ENCODE data around the gene CCIN.
"Not testable (repeated sequence)": the region's sequence is repeated elsewhere in the genome, so short reads cannot be mapped to it uniquely, and the experiment has no call there.

CCIN gene

DNA sequence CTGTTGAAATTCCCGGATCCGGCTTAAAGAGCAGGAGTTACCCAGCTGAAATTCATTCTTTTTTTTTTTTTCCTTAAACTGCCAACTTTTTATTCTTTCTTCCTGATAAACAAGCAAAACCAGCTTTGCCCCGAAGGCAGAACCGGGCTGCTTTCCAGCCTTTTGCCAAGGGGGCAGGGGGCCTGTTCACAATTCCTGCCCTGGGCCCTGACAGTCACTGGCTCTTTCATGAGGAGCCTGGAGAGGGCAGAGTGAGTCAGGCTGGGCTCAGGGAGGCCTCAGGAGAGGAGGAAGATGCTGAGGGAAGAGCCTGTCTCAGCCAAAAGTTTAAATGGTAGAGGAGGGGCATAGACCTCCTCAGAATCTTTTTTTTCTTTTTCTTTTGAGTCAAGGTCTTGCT, 27.9 kb upstream of the CCIN start:
- no peak for DNase-seq (ENCODE audit: low read depth)

GRCh38 chr9:36141761-36142160, 27.4 kb upstream of the CCIN start:
- DNase-seq (ENCODE audit: low read depth): no peak

DNA sequence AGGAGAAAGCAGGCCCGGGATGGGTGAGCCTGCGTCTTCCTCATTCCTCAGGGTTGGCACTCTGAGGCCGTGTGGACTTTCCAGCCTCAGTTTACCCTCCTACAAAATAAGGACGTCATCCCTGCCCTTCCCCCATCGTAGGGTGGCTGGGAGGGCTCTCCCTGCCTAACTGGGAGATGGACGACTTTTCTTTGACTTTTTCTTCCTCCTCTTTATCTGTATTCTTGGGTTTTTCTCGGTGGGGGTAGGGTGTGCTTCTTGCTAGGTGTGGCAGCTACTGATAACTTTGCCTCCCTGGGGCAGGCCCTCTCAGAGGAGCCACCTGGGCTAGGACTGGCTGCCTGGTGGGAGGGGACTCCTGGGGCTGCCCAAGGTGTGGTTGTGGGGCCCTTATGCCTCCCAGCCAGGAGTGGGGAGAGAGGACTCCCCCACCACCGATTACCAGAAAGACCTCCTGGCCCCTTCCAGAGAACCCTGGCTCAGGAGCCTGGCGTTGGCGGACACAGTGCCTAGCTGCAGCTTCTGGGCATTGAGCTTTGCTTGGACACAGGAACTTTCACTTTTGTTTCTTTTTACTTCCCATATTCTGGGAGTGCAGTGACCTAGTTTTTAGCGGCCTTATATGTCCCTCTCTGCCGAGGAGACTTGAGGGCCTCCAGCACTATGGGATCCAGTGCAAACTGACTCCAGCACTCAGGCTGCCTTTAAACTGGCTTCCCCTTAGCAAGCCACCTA, 26.5 kb upstream of the CCIN start:
- DNase-seq (ENCODE audit: low read depth): no peak

- peak; percentile 76 for DNase-seq (ENCODE audit: low read depth)
Measured at GRCh38 chr9:36143245-36143641, 25.9 kb upstream of the CCIN start.

DNA sequence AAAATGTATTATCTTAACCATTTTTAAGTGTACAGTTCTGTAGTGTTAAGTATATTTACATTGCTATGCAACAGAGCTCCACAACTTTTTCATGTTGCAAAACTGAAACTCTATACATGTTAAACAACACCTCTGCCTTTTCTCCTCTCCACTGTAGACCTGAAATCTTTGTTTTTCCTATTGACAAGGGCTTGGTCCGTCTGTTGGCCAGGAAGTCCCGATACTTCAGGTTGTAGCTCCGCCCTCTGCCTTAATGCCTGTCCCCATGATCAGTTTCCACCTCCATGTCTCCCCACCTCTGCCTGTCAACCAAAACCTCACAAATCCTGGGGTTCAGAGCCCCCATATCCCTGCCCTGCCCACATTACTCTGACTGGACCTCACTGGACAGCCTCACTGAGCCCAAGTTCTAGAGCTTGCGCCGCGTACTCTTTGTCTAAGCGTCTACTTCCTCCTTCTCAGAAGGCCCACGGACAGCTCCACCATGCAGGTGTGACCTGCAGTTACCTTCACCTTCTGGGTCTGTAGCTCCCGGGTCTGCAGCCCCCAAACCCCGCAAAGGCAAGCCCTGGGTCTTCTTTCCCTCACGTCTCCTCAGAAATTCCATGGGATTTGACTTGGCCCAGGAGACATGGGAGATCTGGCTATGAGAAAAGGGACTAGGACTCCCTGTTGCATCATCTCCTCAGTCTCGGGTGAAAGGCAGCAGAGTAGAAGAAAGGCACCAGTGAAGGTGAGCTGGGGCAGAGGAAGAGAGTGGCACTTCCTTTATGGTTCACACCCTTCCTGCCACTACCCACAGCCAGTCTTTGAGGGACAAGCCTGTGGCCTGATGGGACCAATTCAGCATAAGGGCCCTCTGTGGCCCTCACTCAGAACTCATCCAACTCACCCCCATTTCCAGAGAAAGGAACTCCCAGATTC, 24.6 kb upstream of the CCIN start:
- DNase-seq (ENCODE audit: low read depth): peak; percentile 59

DNA sequence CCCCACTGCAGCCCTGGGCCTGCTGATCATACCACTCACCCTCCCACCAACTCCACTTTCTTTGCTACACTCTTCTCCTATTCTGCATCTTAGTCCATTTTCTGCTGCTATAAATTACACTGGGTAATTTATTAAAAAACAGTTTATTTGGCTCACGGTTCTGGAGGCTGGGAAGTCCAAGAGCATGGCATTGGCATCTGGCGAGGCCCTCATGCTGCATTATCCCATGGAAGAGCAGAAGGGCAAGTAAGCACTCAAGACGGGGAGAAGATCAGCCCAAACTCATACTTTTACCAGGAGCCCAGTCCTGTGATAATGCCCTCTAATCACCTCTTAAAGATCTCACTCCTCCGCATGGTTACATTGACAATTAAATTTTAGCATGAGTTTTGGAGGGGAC, 23.2 kb upstream of the CCIN start:
- DNase-seq (ENCODE audit: low read depth): no peak

GRCh38 chr9:36146651-36147050, 22.5 kb upstream of the CCIN start:
- no peak for DNase-seq (ENCODE audit: low read depth)

GRCh38 chr9:36147441-36148175, 21.6 kb upstream of the CCIN start:
- DNase-seq (ENCODE audit: low read depth): no peak

- no peak for DNase-seq (ENCODE audit: low read depth)
Measured at GRCh38 chr9:36148311-36149051, 20.7 kb upstream of the CCIN start.

- DNase-seq (ENCODE audit: low read depth): no peak
Measured at GRCh38 chr9:36149197-36149596, 20.0 kb upstream of the CCIN start.

- no peak for DNase-seq (ENCODE audit: low read depth)
Measured at GRCh38 chr9:36150574-36151315, 18.4 kb upstream of the CCIN start.

DNA sequence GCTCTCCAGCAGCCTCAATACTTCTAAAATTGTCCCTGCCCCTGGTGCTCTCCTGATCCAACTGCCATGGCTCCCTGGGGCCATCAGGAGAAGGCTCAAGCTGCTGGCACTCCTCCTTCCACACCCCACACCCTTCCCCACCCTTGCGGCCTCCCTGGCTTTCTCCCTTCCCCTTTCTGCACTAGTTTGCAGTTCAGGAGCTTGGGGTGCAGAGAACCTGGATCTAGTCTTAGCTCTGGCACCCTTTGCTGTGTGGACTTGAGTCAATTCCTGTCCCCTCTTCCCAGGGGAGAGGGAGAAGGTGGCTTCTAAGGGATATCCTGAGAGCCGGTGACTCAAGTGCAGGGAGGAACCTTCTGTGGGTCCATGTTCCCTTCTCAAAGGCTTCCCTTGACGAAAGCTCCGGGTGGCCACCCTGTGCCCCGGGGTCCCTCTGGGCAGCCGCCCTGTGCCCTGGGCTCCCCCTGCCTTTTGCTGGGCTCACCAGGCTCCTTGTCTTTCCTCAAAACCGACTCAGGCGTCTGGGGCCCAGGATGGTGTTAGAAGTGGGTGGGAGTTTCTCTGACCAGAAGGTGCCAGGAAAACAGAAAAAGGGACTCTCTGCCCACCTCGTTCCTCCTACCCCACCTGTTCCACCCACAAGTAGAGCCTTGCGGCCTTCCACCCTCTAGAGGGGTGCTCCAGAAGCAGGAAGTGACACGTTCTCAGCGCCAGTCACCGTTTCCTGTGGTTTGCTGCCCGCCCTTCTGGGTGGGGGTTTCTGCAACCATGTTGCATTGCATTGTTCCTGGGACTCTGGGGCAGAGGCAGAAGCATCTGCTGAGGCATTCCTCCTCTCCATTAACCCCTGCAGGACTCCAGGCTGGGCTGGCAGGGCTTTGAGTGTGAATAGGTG, 17.6 kb upstream of the CCIN start:
- peak; percentile 58 for DNase-seq (ENCODE audit: low read depth)

- DNase-seq (ENCODE audit: low read depth): no peak
Measured at GRCh38 chr9:36152741-36153438, 16.3 kb upstream of the CCIN start.

GRCh38 chr9:36153746-36154145, 15.4 kb upstream of the CCIN start:
- no peak for DNase-seq (ENCODE audit: low read depth)

DNA sequence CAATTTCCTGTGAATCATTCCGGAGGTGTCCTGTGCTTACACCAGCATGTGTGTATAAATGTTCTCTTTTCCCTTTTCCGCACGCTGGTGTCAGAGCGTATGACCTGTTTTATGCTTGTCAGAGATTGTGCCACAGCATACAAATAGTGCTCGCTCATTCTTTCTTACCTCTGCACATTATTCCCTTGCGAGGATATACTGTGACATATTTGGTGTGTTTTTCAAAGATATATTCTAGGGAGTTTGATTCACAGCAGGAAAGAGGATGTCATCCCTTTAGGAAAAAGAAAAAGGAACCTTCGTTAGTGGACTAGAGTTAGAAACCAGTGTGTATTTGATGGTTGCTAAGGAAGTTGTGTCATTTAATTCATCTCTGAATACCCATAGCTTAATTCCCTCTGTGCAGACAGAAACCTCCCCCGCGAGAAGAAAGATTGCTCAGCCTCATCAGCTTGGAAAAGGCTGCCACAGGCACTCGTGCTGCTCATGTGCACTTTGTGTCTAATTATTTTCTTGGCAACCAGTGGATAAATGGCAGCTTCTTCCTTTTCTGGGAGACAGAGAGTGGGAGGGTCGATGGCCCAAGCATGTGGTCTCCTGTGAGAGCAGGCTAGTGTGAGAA, 14.7 kb upstream of the CCIN start:
- no peak for DNase-seq (ENCODE audit: low read depth)

DNA sequence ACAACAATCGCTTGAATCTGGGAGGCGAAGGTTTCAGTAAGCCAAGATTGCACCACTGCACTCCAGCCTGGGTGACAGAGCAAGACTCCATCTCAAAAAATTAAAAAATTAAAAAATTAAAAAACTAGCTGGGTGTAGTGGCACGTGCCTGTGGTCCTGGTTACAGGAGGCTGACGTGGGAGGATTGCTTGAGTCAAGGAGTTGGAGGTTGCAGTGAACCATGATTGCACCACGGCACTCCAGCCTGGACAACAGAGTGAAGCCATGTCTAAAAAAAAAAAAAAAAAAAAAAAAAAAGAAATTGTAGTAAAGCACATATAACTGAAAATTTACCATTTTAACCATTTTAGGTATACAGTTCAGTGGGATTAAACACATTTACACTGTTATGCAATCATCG, 13.1 kb upstream of the CCIN start:
- DNase-seq (ENCODE audit: low read depth): no peak

DNA sequence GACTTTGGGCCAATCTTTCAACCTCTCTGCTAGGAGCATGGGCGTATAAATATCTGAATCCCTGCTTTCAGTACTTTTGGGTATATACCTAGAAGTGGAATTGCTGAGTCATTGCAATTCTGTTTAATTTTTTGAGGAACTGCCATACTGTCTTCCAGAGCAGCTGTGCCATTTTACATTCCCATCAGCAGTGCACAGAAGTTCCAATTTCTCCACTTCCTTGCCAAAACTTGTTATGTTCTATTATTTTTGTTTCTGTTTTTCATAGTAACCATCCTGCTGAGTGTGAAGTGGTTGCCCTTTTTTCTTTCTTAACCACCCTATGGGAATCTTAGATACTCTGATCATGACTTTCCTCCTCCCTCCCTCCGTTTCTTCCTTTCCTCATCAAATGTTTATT, 11.1 kb upstream of the CCIN start:
- no peak for DNase-seq (ENCODE audit: low read depth)

- DNase-seq (ENCODE audit: low read depth): no peak
Measured at GRCh38 chr9:36158917-36159316, 10.3 kb upstream of the CCIN start.

GRCh38 chr9:36159509-36159908, 9.7 kb upstream of the CCIN start:
- not testable (repeated sequence) for DNase-seq (ENCODE audit: low read depth)

Data from CMK (cell line).